Stimulated activated naive CD4-positive, alpha-beta T cell (primary cell): ENCODE results near the gene CAV3.

ENCODE experiments used
- DNase-seq, 6 experiments: peaks; one replicate each; lab custom pipeline; 2025; lab: John Stamatoyannopoulos, UW

Gene CAV3

GRCh38 chr3:8736436-8736835 lies 2.8 kb downstream of the CAV3 start:
- DNase-seq, result no peak

GRCh38 chr3:8737301-8737700 lies 3.7 kb downstream of the CAV3 start:
- no peak for DNase-seq

GRCh38 chr3:8737823-8738222 lies 4.2 kb downstream of the CAV3 start:
- no peak for DNase-seq

GRCh38 chr3:8738639-8739038 lies 5.0 kb downstream of the CAV3 start:
- no peak for DNase-seq

GRCh38 chr3:8739757-8740504 lies 6.3 kb downstream of the CAV3 start:
- no peak for DNase-seq

GRCh38 chr3:8741581-8742261 lies 8.1 kb downstream of the CAV3 start:
- no peak for DNase-seq

GRCh38 chr3:8743021-8743601 lies 9.5 kb downstream of the CAV3 start:
- DNase-seq, result no peak

- DNase-seq, result no peak
These were observed 10.3 kb downstream of the CAV3 start for GRCh38 chr3:8743911-8744310.

GRCh38 chr3:8745619-8746370 lies 12.2 kb downstream of the CAV3 start:
- DNase-seq, result no peak

GRCh38 chr3:8746780-8747345 lies 13.3 kb downstream of the CAV3 start:
- DNase-seq, result no peak

GRCh38 chr3:8749316-8749715 lies 15.7 kb downstream of the CAV3 start:
- no peak for DNase-seq

- DNase-seq, result no peak
These were observed 19.2 kb downstream of the CAV3 start for GRCh38 chr3:8752832-8753231.

GRCh38 chr3:8755097-8755496 lies 21.5 kb downstream of the CAV3 start:
- DNase-seq, result no peak

GRCh38 chr3:8755564-8756237 lies 22.1 kb downstream of the CAV3 start:
- DNase-seq, result no peak

- no peak for DNase-seq
These were observed 23.1 kb downstream of the CAV3 start for GRCh38 chr3:8756671-8757070.

- DNase-seq, result no peak
These were observed 24.2 kb downstream of the CAV3 start for GRCh38 chr3:8757551-8758518.

GRCh38 chr3:8759038-8759707 lies 25.6 kb downstream of the CAV3 start:
- no peak for DNase-seq

- no peak for DNase-seq
These were observed 26.5 kb downstream of the CAV3 start for GRCh38 chr3:8760091-8760490.

GRCh38 chr3:8760506-8760905 lies 26.9 kb downstream of the CAV3 start:
- DNase-seq, result no peak

- DNase-seq, result no peak
These were observed 28.3 kb downstream of the CAV3 start for GRCh38 chr3:8761866-8762265.
